Common myeloid progenitor, CD34-positive (primary cell): ENCODE data around the gene ACVR1B.

Experiments used
- CTCF ChIA-PET: fragments of 350-600 bp; sonication (Branson Sonifier 250); formaldehyde crosslinking; loops from one replicate; lab custom pipeline; 2021; ENCODE audit warnings: antibody characterized with exemption; lab: Charles Lee
- POLR2A ChIA-PET: fragments of 350-600 bp; sonication (Branson Sonifier 250); formaldehyde crosslinking; loops from one replicate; lab custom pipeline; 2021; ENCODE audit warnings: antibody characterized with exemption; lab: Charles Lee
- DNase-seq, 3 donors: peaks; one replicate each; pipeline versions ENCODE4 v3.0.0 to v3.0.0-alpha.2; 2013
- H3K27ac ChIP-seq, 2 experiments: 1 replicate in 1 of 2; 2 replicates in 1 of 2; pipeline ENCODE4 v1.7.0; 2013; ENCODE audit warnings: inconsistent platforms in 2 of 2, low read length in 2 of 2, mild to moderate bottlenecking in 2 of 2, low read depth in 1 of 2, moderate library complexity in 1 of 2; ENCODE audit not compliant: severe bottlenecking in 2 of 2, insufficient read depth in 1 of 2, poor library complexity in 1 of 2
- H3K27me3 ChIP-seq, 5 experiments: replicated peaks in 2 of 5; 1 replicate in 3 of 5; 2 replicates in 2 of 5; pipeline versions ENCODE4 v1.6.1 to v1.7.0; 2013; ENCODE audit warnings: low read length in 4 of 5, mild to moderate bottlenecking in 2 of 5, moderate library complexity in 2 of 5, inconsistent platforms in 1 of 5; ENCODE audit not compliant: insufficient read depth in 5 of 5, control insufficient read depth in 4 of 5
- H3K36me3 ChIP-seq, 4 experiments: 1 replicate in 2 of 4; 2 replicates in 2 of 4; pipeline versions ENCODE4 v1.6.1 to v1.7.0; 2013; ENCODE audit warnings: low read length in 3 of 4, control low read depth in 1 of 4, mild to moderate bottlenecking in 1 of 4; ENCODE audit not compliant: control insufficient read depth in 4 of 4, insufficient read depth in 4 of 4
- H3K4me1 ChIP-seq, 4 experiments: 1 replicate in 3 of 4; 2 replicates in 1 of 4; pipeline versions ENCODE4 v1.6.1 to v1.7.1; 2013; ENCODE audit warnings: low read length in 3 of 4, mild to moderate bottlenecking in 3 of 4, control low read depth in 1 of 4, inconsistent platforms in 1 of 4, moderate library complexity in 1 of 4; ENCODE audit not compliant: control insufficient read depth in 4 of 4, insufficient read depth in 4 of 4; ENCODE audit errors: control extremely low read depth in 1 of 4
- H3K4me3 ChIP-seq, 7 experiments: 1 replicate in 4 of 7; 2 replicates in 3 of 7; pipeline versions ENCODE4 v1.5.1 to v1.7.0; 2013; ENCODE audit warnings: mild to moderate bottlenecking in 7 of 7, low read length in 6 of 7, moderate library complexity in 6 of 7, inconsistent platforms in 2 of 7, low read depth in 2 of 7, control low read depth in 1 of 7; ENCODE audit not compliant: insufficient read depth in 4 of 7, control insufficient read depth in 1 of 7; ENCODE audit errors: extremely low read depth in 1 of 7
- H3K9me3 ChIP-seq, 5 experiments: 1 replicate in 4 of 5; 2 replicates in 1 of 5; pipeline versions ENCODE4 v1.6.1 to v1.7.1; 2013; ENCODE audit warnings: low read length in 4 of 5, mild to moderate bottlenecking in 2 of 5, inconsistent platforms in 1 of 5, low read depth in 1 of 5, moderate library complexity in 1 of 5; ENCODE audit not compliant: control insufficient read depth in 4 of 5, insufficient read depth in 2 of 5; ENCODE audit errors: control extremely low read depth in 1 of 5
- WGBS: methylation state at CpG from one replicate; pipeline ENCODE4 v1.1.5; 2013; ENCODE audit not compliant: insufficient coverage; 5-methylcytosine and 5-hydroxymethylcytosine counted together

Gene ACVR1B

GRCh38 chr12:51917041-51917590 lies 34.4 kb upstream of the ACVR1B start:
- no peak for DNase-seq
- WGBS: 97% methylated on average over 5 of the region's 10 CpGs
- H3K27me3 ChIP-seq: no peaks in the 10 kb centered on the region
- peaks cover 0 to 9% (median 4%) of the 10 kb centered on the region in 4 experiments for H3K4me1 ChIP-seq
- CTCF ChIA-PET: interaction anchor here (0.6 to 1.8 kb wide), 5 partner anchors 9 to 64 kb away, joined by 3 to 6 read pairs (median 3); no protein-coding TSS in a partner anchor
- H3K4me3 ChIP-seq: no peak overlapping the region
- H3K9me3 ChIP-seq: no peaks in the 10 kb centered on the region
- no peaks in the 10 kb centered on the region for H3K36me3 ChIP-seq
- H3K27ac ChIP-seq: no peak overlapping the region
- POLR2A ChIA-PET: no interaction called here

GRCh38 chr12:51917746-51918453 lies 33.6 kb upstream of the ACVR1B start:
- POLR2A ChIA-PET: no interaction called here
- WGBS: 78% methylated on average over 16 of the region's 16 CpGs
- Histone ChIP-seq H3K4me1 (peaks cover 0 to 2% (median under 1%) of the 10 kb centered on the region in 4 experiments), H3K27me3 (no peaks in the 10 kb centered on the region), H3K36me3 (no peaks in the 10 kb centered on the region), H3K4me3 (no peak overlapping the region), H3K9me3 (no peaks in the 10 kb centered on the region), H3K27ac (no peak overlapping the region)
- DNase-seq: peak; percentile 20 to 61 (median 38)
- CTCF ChIA-PET: interaction anchor here (0.9 to 1.8 kb wide), 10 partner anchors 9 to 206 kb away, joined by 3 to 6 read pairs (median 3); partner anchors contain the start of genes ACVRL1 and ANKRD33

DNA sequence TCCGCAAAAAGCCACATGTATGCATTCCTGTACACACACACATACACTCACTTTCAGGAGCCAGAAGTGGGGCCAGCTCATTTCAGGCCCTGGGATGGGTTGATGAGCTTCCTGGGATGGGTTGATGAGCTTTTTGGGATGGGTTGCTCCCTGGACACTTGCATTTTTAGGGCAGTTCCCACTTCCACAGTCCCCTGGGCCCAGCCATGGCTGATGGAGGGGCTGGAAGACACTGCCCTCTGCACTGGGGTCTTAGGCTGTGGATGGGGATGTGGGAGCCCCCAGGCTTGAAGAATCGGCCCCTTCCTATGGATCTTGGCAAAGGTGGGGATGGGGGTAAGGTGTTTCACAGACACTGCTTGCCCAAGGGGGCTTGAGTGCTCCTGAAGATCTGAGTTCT lies 31.5 kb upstream of the ACVR1B start:
- CTCF ChIA-PET: no interaction called here
- POLR2A ChIA-PET: no interaction called here
- Histone ChIP-seq H3K36me3 (no peaks in the 10 kb centered on the region), H3K4me3 (no peak overlapping the region), H3K4me1 (peaks cover 3 to 15% (median 12%) of the 10 kb centered on the region in 4 experiments), H3K9me3 (no peaks in the 10 kb centered on the region), H3K27ac (no peak overlapping the region), H3K27me3 (no peaks in the 10 kb centered on the region)
- whole genome bisulfite sequencing: no CpG with 5 or more reads among the region's 2 CpGs
- DNase-seq: no peak

- Histone ChIP-seq H3K27me3 (no peaks in the 10 kb centered on the region), H3K4me1 (peaks cover 6 to 26% (median 23%) of the 10 kb centered on the region in 4 experiments), H3K4me3 (no peak overlapping the region), H3K36me3 (no peaks in the 10 kb centered on the region), H3K27ac (no peak overlapping the region), H3K9me3 (no peaks in the 10 kb centered on the region)
- ChIA-PET POLR2A (no interaction called here), CTCF (interaction anchor here (1.1 to 7.5 kb wide), 11 partner anchors 9 to 104 kb away, joined by 3 to 77 read pairs (median 17); partner anchors contain the start of genes ACVRL1 and ANKRD33)
- no peak for DNase-seq
- 96% methylated on average over 6 of the region's 7 CpGs for WGBS
These were observed 30.3 kb upstream of the ACVR1B start for GRCh38 chr12:51921017-51921725.

- Histone ChIP-seq H3K27ac (no peak overlapping the region), H3K9me3 (no peaks in the 10 kb centered on the region), H3K4me3 (no peak overlapping the region), H3K4me1 (peaks cover 10 to 29% (median 29%) of the 10 kb centered on the region in 4 experiments), H3K36me3 (no peaks in the 10 kb centered on the region), H3K27me3 (no peaks in the 10 kb centered on the region)
- POLR2A ChIA-PET: no interaction called here
- CTCF ChIA-PET: interaction anchor here (0.8 to 7.5 kb wide), 19 partner anchors 9 to 156 kb away, joined by 3 to 77 read pairs (median 6); partner anchors contain the start of genes ACVRL1 and ANKRD33
- WGBS: 100% methylated on average over 1 of the region's 2 CpGs
- DNase-seq: no peak
These were observed 29.4 kb upstream of the ACVR1B start for GRCh38 chr12:51922146-51922545.

GRCh38 chr12:51922762-51923505 lies 28.6 kb upstream of the ACVR1B start:
- Histone ChIP-seq H3K4me1 (peaks cover 10 to 29% (median 29%) of the 10 kb centered on the region in 4 experiments), H3K27ac (no peak overlapping the region), H3K27me3 (no peaks in the 10 kb centered on the region), H3K4me3 (no peak overlapping the region), H3K9me3 (no peaks in the 10 kb centered on the region), H3K36me3 (no peaks in the 10 kb centered on the region)
- ChIA-PET POLR2A (no interaction called here), CTCF (interaction anchor here (0.7 to 7.5 kb wide), 25 partner anchors 9 to 155 kb away, joined by 3 to 77 read pairs (median 6); partner anchors contain the start of genes ACVR1B, ACVRL1 and ANKRD33)
- 66% methylated on average over 16 of the region's 16 CpGs for WGBS
- DNase-seq: no peak
